ENCODE data around the gene VARS2. TPM values are rescaled to one million over a fixed set of nuclear protein-coding genes. Genes with fewer than 3 reads are reported as not detected.

The VARS2 gene
- total and polyA plus RNA-seq, 2 donors (not counting 3 experiments of a cell fraction or from before 2014, with no cell fraction given): 17.8 to 34.3 TPM

DNA sequence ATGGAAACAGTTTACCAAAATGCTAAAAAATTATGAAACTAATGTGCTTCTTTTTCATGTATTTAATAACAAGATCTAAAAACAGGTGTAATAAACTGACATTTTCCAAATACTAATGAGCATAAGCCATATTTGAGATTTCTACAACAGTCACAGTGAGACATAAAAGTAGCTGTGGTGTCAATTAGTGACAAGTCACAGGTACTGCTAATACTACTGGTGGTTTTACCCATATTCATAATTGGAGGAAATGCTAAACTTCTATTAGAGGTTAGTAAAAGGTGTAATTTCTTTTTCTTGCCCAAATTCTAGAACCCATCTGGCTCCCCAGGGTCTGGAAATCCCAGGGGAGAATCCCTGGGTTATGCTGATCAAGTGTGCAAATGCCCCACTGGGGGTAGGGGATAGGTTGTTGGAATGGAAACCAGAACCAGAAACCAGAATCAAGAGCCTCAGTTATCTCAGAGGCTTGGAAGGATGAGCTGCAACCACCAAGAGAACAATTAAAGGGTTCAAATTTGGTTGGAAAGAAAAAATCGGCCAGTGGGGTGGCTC is 13.1 kb upstream of the VARS2 start:
- BruUV-seq (replicated peaks): no TSS peak
- no peak for DNase-seq (ENCODE audit: low read depth, low spot score)
- H3K9me3 ChIP-seq (replicated peaks; ENCODE audit: control insufficient read depth, insufficient read depth, low read length): no peaks in the 10 kb centered on the region
- H4K20me1 ChIP-seq (replicated peaks; ENCODE audit: control insufficient read depth, extremely low read depth, insufficient read depth, low read length): no peaks in the 10 kb centered on the region
- ChIA-PET POLR2A (no interaction called here), CTCF (no interaction called here)
- H3K36me3 ChIP-seq (ENCODE audit: control insufficient read depth in 2 of 2, extremely low read depth in 1 of 2, insufficient read depth in 2 of 2, low read length in 2 of 2): peaks cover 0 to 3% of the 10 kb centered on the region in 2 experiments
- no peak overlapping the region for H3K4me3 ChIP-seq (replicated peaks in 1 of 3; ENCODE audit: insufficient read depth in 1 of 3, low read depth in 1 of 3, low read length in 3 of 3)
- dilution Hi-C loops (cut with MboI; ENCODE audit: extremely low pct_ligation_motif_present, low sequenced_read_pairs): no loop called here
- no peak for FAIRE-seq
- no peaks in the 10 kb centered on the region for H3K4me1 ChIP-seq (ENCODE audit: control insufficient read depth, extremely low read depth, insufficient read depth, low read length)
- H3K79me2 ChIP-seq (ENCODE audit: control insufficient read depth, insufficient read depth, low read length): no peaks in the 10 kb centered on the region
- H3K9me1 ChIP-seq (replicated peaks; ENCODE audit: control insufficient read depth, extremely low read depth, insufficient read depth, low read length): no peaks in the 10 kb centered on the region
- no peak overlapping the region for H3K4me2 ChIP-seq (ENCODE audit: insufficient read depth, low read length)
- no peak overlapping the region for H3K27ac ChIP-seq (ENCODE audit: insufficient read depth, low read depth, low read length)
- H3K9ac ChIP-seq (replicated peaks; ENCODE audit: extremely low read depth, insufficient read depth, low read length): no peak overlapping the region
- TF ChIP-seq EZH2 (IDR thresholded peaks at IDR 0.05; ENCODE audit: borderline replicate concordance, low read depth, low read length, severe bottlenecking): no peak
- no peak for TF ChIP-seq JUN (IDR thresholded peaks at IDR 0.05; ENCODE audit: borderline replicate concordance, insufficient read depth, insufficient read length, low read depth)
- TF ChIP-seq, protein P1, sequence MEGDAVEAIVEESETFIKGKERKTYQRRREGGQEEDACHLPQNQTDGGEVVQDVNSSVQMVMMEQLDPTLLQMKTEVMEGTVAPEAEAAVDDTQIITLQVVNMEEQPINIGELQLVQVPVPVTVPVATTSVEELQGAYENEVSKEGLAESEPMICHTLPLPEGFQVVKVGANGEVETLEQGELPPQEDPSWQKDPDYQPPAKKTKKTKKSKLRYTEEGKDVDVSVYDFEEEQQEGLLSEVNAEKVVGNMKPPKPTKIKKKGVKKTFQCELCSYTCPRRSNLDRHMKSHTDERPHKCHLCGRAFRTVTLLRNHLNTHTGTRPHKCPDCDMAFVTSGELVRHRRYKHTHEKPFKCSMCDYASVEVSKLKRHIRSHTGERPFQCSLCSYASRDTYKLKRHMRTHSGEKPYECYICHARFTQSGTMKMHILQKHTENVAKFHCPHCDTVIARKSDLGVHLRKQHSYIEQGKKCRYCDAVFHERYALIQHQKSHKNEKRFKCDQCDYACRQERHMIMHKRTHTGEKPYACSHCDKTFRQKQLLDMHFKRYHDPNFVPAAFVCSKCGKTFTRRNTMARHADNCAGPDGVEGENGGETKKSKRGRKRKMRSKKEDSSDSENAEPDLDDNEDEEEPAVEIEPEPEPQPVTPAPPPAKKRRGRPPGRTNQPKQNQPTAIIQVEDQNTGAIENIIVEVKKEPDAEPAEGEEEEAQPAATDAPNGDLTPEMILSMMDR (IDR thresholded peaks at IDR 0.05; ENCODE audit: extremely low read depth in 1 of 2, insufficient read depth in 1 of 2, low read depth in 1 of 2, low read length in 2 of 2): no peak
- TF ChIP-seq, protein P2, sequence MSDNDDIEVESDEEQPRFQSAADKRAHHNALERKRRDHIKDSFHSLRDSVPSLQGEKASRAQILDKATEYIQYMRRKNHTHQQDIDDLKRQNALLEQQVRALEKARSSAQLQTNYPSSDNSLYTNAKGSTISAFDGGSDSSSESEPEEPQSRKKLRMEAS (IDR thresholded peaks at IDR 0.05; ENCODE audit: insufficient read depth, insufficient read length): no peak
- TF ChIP-seq POLR2AphosphoS5 (IDR thresholded peaks at IDR 0.05; ENCODE audit: insufficient read depth, low read depth, low read length): no peak
- no peak for TF ChIP-seq GATA2 (IDR thresholded peaks at IDR 0.05; ENCODE audit: insufficient read depth, insufficient read length, low read depth, low read length)
- TF ChIP-seq FOS (IDR thresholded peaks at IDR 0.05; ENCODE audit: borderline replicate concordance, insufficient read depth, low read length): no peak
- no peak for TF ChIP-seq POLR2A (IDR thresholded peaks at IDR 0.05; ENCODE audit: low read depth, low read length)
- TF ChIP-seq MYC (IDR thresholded peaks at IDR 0.05; ENCODE audit: low read depth, low read length): no peak
- intact Hi-C loops (cut with micrococcal nuclease): no loop called here
- H2AFZ ChIP-seq (ENCODE audit: low read depth, low read length): no peak overlapping the region
- H3K27me3 ChIP-seq (ENCODE audit: control insufficient read depth in 2 of 2, insufficient read depth in 2 of 2, low read length in 2 of 2): no peaks in the 10 kb centered on the region
